Measurements from ENCODE around the gene IQSEC3.
"Not testable (repeated sequence)": the region's sequence is repeated elsewhere in the genome, so short reads cannot be mapped to it uniquely, and the experiment has no call there.

IQSEC3 gene

GRCh38 chr12:52902-53734 is 13.4 kb upstream of the IQSEC3 start:
- not testable (repeated sequence) for DNase-seq (ENCODE audit: low read depth, low spot score)

- DNase-seq (ENCODE audit: low read depth, low spot score) = no peak
Observed at GRCh38 chr12:53735-54730, 12.5 kb upstream of the IQSEC3 start.

- no peak for DNase-seq (ENCODE audit: low read depth, low spot score)
Observed at GRCh38 chr12:54750-55535, 11.6 kb upstream of the IQSEC3 start.

GRCh38 chr12:56683-57346 is 9.8 kb upstream of the IQSEC3 start:
- no peak for DNase-seq (ENCODE audit: low read depth, low spot score)

GRCh38 chr12:57539-57938 is 9.0 kb upstream of the IQSEC3 start:
- DNase-seq (ENCODE audit: low read depth, low spot score) = no peak

GRCh38 chr12:58832-59231 is 7.7 kb upstream of the IQSEC3 start:
- no peak for DNase-seq (ENCODE audit: low read depth, low spot score)

- not testable (repeated sequence) for DNase-seq (ENCODE audit: low read depth, low spot score)
Observed at GRCh38 chr12:61845-62244, 4.7 kb upstream of the IQSEC3 start.

GRCh38 chr12:65491-66063 is 990 bp upstream of the IQSEC3 start:
- DNase-seq (ENCODE audit: low read depth, low spot score) = not testable (repeated sequence)

- DNase-seq (ENCODE audit: low read depth, low spot score) = not testable (repeated sequence)
Observed at GRCh38 chr12:66782-67504, 376 bp downstream of the IQSEC3 start.

GRCh38 chr12:69677-70076 is 3.1 kb downstream of the IQSEC3 start:
- DNase-seq (ENCODE audit: low read depth, low spot score) = not testable (repeated sequence)

GRCh38 chr12:70541-70940 is 4.0 kb downstream of the IQSEC3 start:
- not testable (repeated sequence) for DNase-seq (ENCODE audit: low read depth, low spot score)

- DNase-seq (ENCODE audit: low read depth, low spot score) = not testable (repeated sequence)
Observed at GRCh38 chr12:72018-72417, 5.5 kb downstream of the IQSEC3 start.

- DNase-seq (ENCODE audit: low read depth, low spot score) = not testable (repeated sequence)
Observed at GRCh38 chr12:74420-75190, 8.0 kb downstream of the IQSEC3 start.

- not testable (repeated sequence) for DNase-seq (ENCODE audit: low read depth, low spot score)
Observed at GRCh38 chr12:75541-75940, 9.0 kb downstream of the IQSEC3 start.

GRCh38 chr12:76102-76501 is 9.5 kb downstream of the IQSEC3 start:
- DNase-seq (ENCODE audit: low read depth, low spot score) = not testable (repeated sequence)

- not testable (repeated sequence) for DNase-seq (ENCODE audit: low read depth, low spot score)
Observed at GRCh38 chr12:76551-76950, 10.0 kb downstream of the IQSEC3 start.

GRCh38 chr12:77101-77719 is 10.6 kb downstream of the IQSEC3 start:
- DNase-seq (ENCODE audit: low read depth, low spot score) = not testable (repeated sequence)

GRCh38 chr12:77769-78383 is 11.3 kb downstream of the IQSEC3 start:
- not testable (repeated sequence) for DNase-seq (ENCODE audit: low read depth, low spot score)
